Loucy (cell line): ENCODE data around the gene TJP2.
A peak's percentile ranks its signal among the peaks of the same experiment; 100 is the strongest.
"Not testable (repeated sequence)": the region's sequence is repeated elsewhere in the genome, so short reads cannot be mapped to it uniquely, and the experiment has no call there.

ENCODE experiments used
- H2AFZ ChIP-seq: fragments of 200-600 bp; sonication (generic); 2 replicates; pipeline ENCODE4 v1.6.0; 2016; ENCODE audit warnings: antibody characterized with exemption, mild to moderate bottlenecking, low read length, moderate library complexity
- H3F3A ChIP-seq: fragments of 200-600 bp; 2 replicates; pipeline ENCODE4 v1.6.0; 2016; ENCODE audit warnings: antibody characterized with exemption, low read depth, mild to moderate bottlenecking
- H3K27me3 ChIP-seq: fragments of 200-600 bp; sonication (generic); 2 replicates; pipeline ENCODE4 v1.6.1; 2014; ENCODE audit warnings: low read length, mild to moderate bottlenecking; ENCODE audit not compliant: insufficient read depth, poor library complexity, severe bottlenecking
- H3K36me3 ChIP-seq: fragments of 200-600 bp; sonication (generic); 2 replicates; pipeline ENCODE4 v1.6.1; 2016; ENCODE audit warnings: low read length; ENCODE audit not compliant: insufficient read depth
- H3K4me1 ChIP-seq: fragments of 200-600 bp; sonication (generic); 2 replicates; pipeline ENCODE4 v1.5.1; 2014; ENCODE audit warnings: low read length, mild to moderate bottlenecking; ENCODE audit not compliant: insufficient read depth, poor library complexity, severe bottlenecking
- H3K4me2 ChIP-seq: fragments of 200-600 bp; sonication (generic); 2 replicates; pipeline ENCODE4 v1.6.0; 2014; ENCODE audit warnings: antibody characterized with exemption, low read length, low read depth, mild to moderate bottlenecking; ENCODE audit not compliant: poor library complexity, severe bottlenecking
- H3K4me3 ChIP-seq: fragments of 200-600 bp; sonication (generic); 2 replicates; pipeline ENCODE4 v1.5.1; 2014; ENCODE audit warnings: low read length, mild to moderate bottlenecking, mixed read lengths; ENCODE audit not compliant: poor library complexity, severe bottlenecking
- H3K79me2 ChIP-seq: fragments of 200-600 bp; sonication (generic); 2 replicates; pipeline ENCODE4 v1.6.1; 2014; ENCODE audit warnings: low read length; ENCODE audit not compliant: insufficient read depth
- H3K9ac ChIP-seq: fragments of 200-600 bp; sonication (generic); 2 replicates; pipeline ENCODE4 v1.6.0; 2014; ENCODE audit warnings: mild to moderate bottlenecking, low read depth, low read length, moderate library complexity; ENCODE audit not compliant: poor library complexity, severe bottlenecking
- H3K9me2 ChIP-seq: fragments of 200-600 bp; sonication (generic); replicated peaks from 2 replicates; pipeline ENCODE4 v1.6.1; 2016; ENCODE audit warnings: low read depth, low read length, mixed read lengths
- H3K9me3 ChIP-seq: fragments of 200-600 bp; sonication (generic); 2 replicates; pipeline ENCODE4 v1.6.1; 2014; ENCODE audit warnings: mild to moderate bottlenecking, antibody characterized with exemption, low read length, low read depth; ENCODE audit not compliant: insufficient read depth
- H4K20me1 ChIP-seq: fragments of 200-600 bp; sonication (generic); 2 replicates; pipeline ENCODE4 v1.6.0; 2014; ENCODE audit warnings: antibody characterized with exemption, low read length, mild to moderate bottlenecking; ENCODE audit not compliant: insufficient read depth, poor library complexity, severe bottlenecking
- EZH2phosphoT487 ChIP-seq: fragments of 200-600 bp; IDR thresholded peaks from 2 replicates; pipeline ENCODE4 v1.6.1; 2018; ENCODE audit warnings: antibody characterized with exemption, mild to moderate bottlenecking, moderate library complexity, borderline replicate concordance
- TF ChIP-seq, protein P1 (sequence below): fragments of 200-600 bp; sonication (generic); conservative IDR thresholded peaks from 2 replicates; pipeline ENCODE4 v1.5.1; 2014; ENCODE audit warnings: mild to moderate bottlenecking, antibody characterized with exemption, low read length

The TJP2 gene

GRCh38 chr9:69157751-69158466, 16.2 kb upstream of the TJP2 start:
- Histone ChIP-seq H3K9ac (no peak overlapping the region), H2AFZ (no peak overlapping the region), H3K36me3 (peaks cover 6% of the 10 kb centered on the region), H4K20me1 (no peaks in the 10 kb centered on the region), H3K9me2 (no peaks in the 10 kb centered on the region), H3K4me1 (no peaks in the 10 kb centered on the region), H3K79me2 (peaks cover 7% of the 10 kb centered on the region; the same call in 1 of the 2 replicates), H3K9me3 (no peaks in the 10 kb centered on the region), H3K27me3 (no peaks in the 10 kb centered on the region), H3K4me2 (no peak overlapping the region), H3F3A (no peaks in the 10 kb centered on the region), H3K4me3 (no peak overlapping the region)
- TF ChIP-seq, protein P1, sequence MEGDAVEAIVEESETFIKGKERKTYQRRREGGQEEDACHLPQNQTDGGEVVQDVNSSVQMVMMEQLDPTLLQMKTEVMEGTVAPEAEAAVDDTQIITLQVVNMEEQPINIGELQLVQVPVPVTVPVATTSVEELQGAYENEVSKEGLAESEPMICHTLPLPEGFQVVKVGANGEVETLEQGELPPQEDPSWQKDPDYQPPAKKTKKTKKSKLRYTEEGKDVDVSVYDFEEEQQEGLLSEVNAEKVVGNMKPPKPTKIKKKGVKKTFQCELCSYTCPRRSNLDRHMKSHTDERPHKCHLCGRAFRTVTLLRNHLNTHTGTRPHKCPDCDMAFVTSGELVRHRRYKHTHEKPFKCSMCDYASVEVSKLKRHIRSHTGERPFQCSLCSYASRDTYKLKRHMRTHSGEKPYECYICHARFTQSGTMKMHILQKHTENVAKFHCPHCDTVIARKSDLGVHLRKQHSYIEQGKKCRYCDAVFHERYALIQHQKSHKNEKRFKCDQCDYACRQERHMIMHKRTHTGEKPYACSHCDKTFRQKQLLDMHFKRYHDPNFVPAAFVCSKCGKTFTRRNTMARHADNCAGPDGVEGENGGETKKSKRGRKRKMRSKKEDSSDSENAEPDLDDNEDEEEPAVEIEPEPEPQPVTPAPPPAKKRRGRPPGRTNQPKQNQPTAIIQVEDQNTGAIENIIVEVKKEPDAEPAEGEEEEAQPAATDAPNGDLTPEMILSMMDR = peak; percentile 58
- no peak for TF ChIP-seq EZH2phosphoT487

DNA sequence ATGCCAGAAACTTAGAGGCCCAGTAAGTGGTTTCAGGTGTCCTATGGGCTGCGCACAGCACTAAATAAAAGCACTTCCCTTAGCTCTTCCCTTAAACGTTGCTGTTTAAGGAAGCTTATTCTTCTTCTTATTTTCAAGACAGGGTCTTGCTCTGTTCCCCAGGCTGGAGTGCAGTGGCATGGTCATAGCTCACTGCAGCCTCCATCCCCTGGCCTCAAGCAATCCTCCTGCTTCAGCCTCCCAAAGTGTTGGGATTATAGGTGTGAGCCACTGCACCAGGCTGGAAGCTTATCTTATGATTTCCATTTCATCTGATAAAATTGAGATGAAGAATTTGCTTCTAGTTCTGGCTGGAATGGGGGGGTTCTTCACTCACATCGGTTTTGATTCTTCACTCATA, 15.6 kb upstream of the TJP2 start:
- Histone ChIP-seq H3K4me1 (no peaks in the 10 kb centered on the region), H3F3A (no peaks in the 10 kb centered on the region), H3K36me3 (peaks cover 6% of the 10 kb centered on the region), H3K27me3 (no peaks in the 10 kb centered on the region), H3K9me2 (no peaks in the 10 kb centered on the region), H4K20me1 (no peaks in the 10 kb centered on the region), H3K4me2 (no peak overlapping the region), H3K79me2 (peaks cover 7% of the 10 kb centered on the region; the same call in 1 of the 2 replicates), H3K9me3 (no peaks in the 10 kb centered on the region), H3K4me3 (no peak overlapping the region), H3K9ac (no peak overlapping the region), H2AFZ (no peak overlapping the region)
- TF ChIP-seq, protein P1 = no peak
- no peak for TF ChIP-seq EZH2phosphoT487

DNA sequence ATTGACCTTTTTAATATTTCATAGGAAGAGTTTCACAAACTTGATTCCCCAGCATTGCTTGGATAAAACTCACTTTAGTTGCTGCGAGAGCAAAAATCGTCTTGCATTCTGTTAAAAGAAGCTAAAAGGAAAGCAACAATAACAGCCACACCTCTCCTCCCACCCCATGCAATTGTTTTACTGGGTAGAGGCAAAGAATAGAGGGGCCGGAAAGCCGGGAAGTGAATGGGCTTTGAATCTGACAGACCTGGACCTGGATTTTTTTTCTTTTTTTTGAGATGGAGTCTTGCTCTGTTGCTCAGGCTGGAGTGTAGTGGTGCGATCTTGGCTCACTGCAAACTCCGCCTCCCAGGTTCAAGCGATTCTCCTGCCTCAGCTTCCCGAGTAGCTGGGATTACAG, 9.5 kb upstream of the TJP2 start:
- not testable (repeated sequence) for H3K27me3 ChIP-seq, H3K36me3 ChIP-seq, H4K20me1 ChIP-seq, H3K79me2 ChIP-seq, H3K9me3 ChIP-seq, H3K9ac ChIP-seq, H3K9me2 ChIP-seq, H3K4me1 ChIP-seq, H3K4me3 ChIP-seq, H3F3A ChIP-seq, H2AFZ ChIP-seq, H3K4me2 ChIP-seq

DNA sequence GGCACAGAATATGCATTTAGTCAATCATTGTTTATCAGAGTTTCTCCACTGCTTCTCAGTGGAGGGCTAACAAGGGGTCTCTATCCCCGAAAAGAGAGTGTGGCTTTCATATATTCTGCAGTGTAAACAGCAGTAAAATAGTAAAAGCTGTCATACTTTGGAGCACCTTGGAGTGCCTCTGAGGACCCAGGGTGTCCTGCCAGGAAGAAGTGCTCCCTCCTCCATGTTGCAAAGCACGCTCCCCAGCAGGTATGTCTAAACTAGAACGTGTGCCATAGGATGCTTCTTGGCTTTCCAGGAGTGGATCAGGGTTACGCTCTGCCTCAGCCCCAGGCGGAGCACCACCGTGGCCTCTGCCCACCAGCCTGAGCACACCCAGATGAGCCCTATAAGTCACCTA, 8.5 kb upstream of the TJP2 start:
- TF ChIP-seq EZH2phosphoT487 = no peak
- TF ChIP-seq, protein P1 = no peak
- Histone ChIP-seq H3K9ac (no peak overlapping the region), H3K27me3 (no peaks in the 10 kb centered on the region), H3K4me1 (no peaks in the 10 kb centered on the region), H3K9me3 (no peaks in the 10 kb centered on the region), H4K20me1 (no peaks in the 10 kb centered on the region), H3K79me2 (no peaks in the 10 kb centered on the region), H3K36me3 (no peaks in the 10 kb centered on the region), H3K9me2 (no peaks in the 10 kb centered on the region), H3K4me2 (no peak overlapping the region), H3K4me3 (no peak overlapping the region), H2AFZ (no peak overlapping the region), H3F3A (no peaks in the 10 kb centered on the region)
